HEK293 (cell line): Measurements from ENCODE around the gene FMO1.
"Not testable (repeated sequence)": the region's sequence is repeated elsewhere in the genome, so short reads cannot be mapped to it uniquely, and the experiment has no call there.

Experiments used
- CTCF ChIA-PET: fragments of 350-600 bp; formaldehyde crosslinking; extraction: SDS; loops from one replicate; lab custom pipeline; 2021; ENCODE audit warnings: antibody characterized with exemption; lab: Yijun Ruan, JAX
- POLR2A ChIA-PET: fragments of 300-600 bp; formaldehyde crosslinking; extraction: SDS; loops from one replicate; lab custom pipeline; 2020; ENCODE audit warnings: antibody characterized with exemption, inconsistent platforms; lab: Yijun Ruan, JAX
- H3K27ac ChIP-seq: fragments of 200-500 bp; sonication (Bioruptor generic); 2 replicates; pipeline ENCODE4 v1.5.1; 2014; ENCODE audit warnings: low read depth, low read length, control low read depth, inconsistent platforms; ENCODE audit errors: extremely low read depth
- H3K36me3 ChIP-seq, 2 experiments: fragments of 200-500 bp in 1 of 2; sonication (Bioruptor generic) in 1 of 2; 1 replicate in 1 of 2; 2 replicates in 1 of 2; pipeline ENCODE4 v1.5.1; 2014 to 2017; ENCODE audit warnings: inconsistent platforms in 2 of 2, low read length in 2 of 2; ENCODE audit not compliant: control insufficient read depth in 2 of 2, insufficient read depth in 1 of 2
- H3K4me1 ChIP-seq: fragments of 200-500 bp; sonication (Bioruptor generic); 2 replicates; pipeline ENCODE4 v1.5.1; 2014; ENCODE audit warnings: mild to moderate bottlenecking, low read length, inconsistent platforms; ENCODE audit not compliant: control insufficient read depth, insufficient read depth
- H3K4me3 ChIP-seq: 2 replicates; pipeline ENCODE4 v1.5.1; 2011; ENCODE audit warnings: low read depth, mild to moderate bottlenecking, control low read depth, low read length, moderate library complexity
- H3K9me3 ChIP-seq: fragments of 200-500 bp; sonication (Bioruptor generic); 2 replicates; pipeline ENCODE4 v1.5.1; 2014; ENCODE audit warnings: low read depth, low read length, inconsistent platforms; ENCODE audit not compliant: control insufficient read depth, insufficient read depth
- PRDM1 ChIP-seq: fragments of 450-650 bp; formaldehyde crosslinking; IDR thresholded peaks from 2 replicates; pipeline ENCODE4; 2016; ENCODE audit warnings: missing biosample characterization, missing genetic modification characterization
- SCRT2 ChIP-seq: fragments of 450-650 bp; formaldehyde crosslinking; IDR thresholded peaks from 2 replicates; pipeline ENCODE4 v1.5.1; 2016; ENCODE audit warnings: missing biosample characterization, missing genetic modification characterization
- SP7 ChIP-seq: fragments of 450-650 bp; formaldehyde crosslinking; IDR thresholded peaks from 2 replicates; pipeline ENCODE4 v1.5.1; 2016; ENCODE audit warnings: missing biosample characterization, missing genetic modification characterization
- ZBTB26 ChIP-seq: fragments of 450-650 bp; formaldehyde crosslinking; optimal IDR thresholded peaks from 2 replicates; pipeline ENCODE3; 2016; ENCODE audit warnings: missing biosample characterization, mild to moderate bottlenecking, missing genetic modification characterization
- ZNF121 ChIP-seq: fragments of 450-650 bp; formaldehyde crosslinking; IDR thresholded peaks from 2 replicates; pipeline ENCODE4 v1.5.1; 2016; ENCODE audit warnings: missing biosample characterization, missing genetic modification characterization
- ZNF23 ChIP-seq: fragments of 450-650 bp; formaldehyde crosslinking; IDR thresholded peaks from 2 replicates; pipeline ENCODE4 v1.5.1; 2016; ENCODE audit warnings: missing biosample characterization, missing genetic modification characterization, borderline replicate concordance
- ZNF302 ChIP-seq: fragments of 450-650 bp; formaldehyde crosslinking; IDR thresholded peaks from 2 replicates; pipeline ENCODE4 v1.5.1; 2016; ENCODE audit warnings: missing biosample characterization, missing genetic modification characterization, low read depth
- ZNF362 ChIP-seq: fragments of 450-650 bp; formaldehyde crosslinking; IDR thresholded peaks from 2 replicates; pipeline ENCODE4 v1.5.1; 2016; ENCODE audit warnings: missing biosample characterization, missing genetic modification characterization
- ZNF423 ChIP-seq: fragments of 450-650 bp; formaldehyde crosslinking; IDR thresholded peaks from 2 replicates; pipeline ENCODE4 v1.5.1; 2016; ENCODE audit warnings: missing biosample characterization, missing genetic modification characterization
- ZNF449 ChIP-seq: fragments of 450-650 bp; formaldehyde crosslinking; IDR thresholded peaks from 2 replicates; pipeline ENCODE4 v1.5.1; 2017; ENCODE audit warnings: missing biosample characterization, mild to moderate bottlenecking, missing genetic modification characterization, moderate library complexity
- ZNF514 ChIP-seq: fragments of 450-650 bp; formaldehyde crosslinking; IDR thresholded peaks from 2 replicates; pipeline ENCODE4 v1.5.1; 2016; ENCODE audit warnings: missing biosample characterization, missing genetic modification characterization
- ZNF544 ChIP-seq: fragments of 450-650 bp; formaldehyde crosslinking; IDR thresholded peaks from 2 replicates; pipeline ENCODE4 v1.5.0; 2017; ENCODE audit warnings: missing biosample characterization, missing genetic modification characterization
- ZNF548 ChIP-seq: fragments of 450-650 bp; formaldehyde crosslinking; IDR thresholded peaks from 2 replicates; pipeline ENCODE4 v1.5.1; 2016; ENCODE audit warnings: missing biosample characterization, missing genetic modification characterization
- ZNF561 ChIP-seq: fragments of 450-650 bp; IDR thresholded peaks from 2 replicates; pipeline ENCODE4 v1.5.1; 2018; ENCODE audit warnings: missing biosample characterization, missing genetic modification characterization, borderline replicate concordance
- ZNF580 ChIP-seq: fragments of 450-650 bp; formaldehyde crosslinking; IDR thresholded peaks from 2 replicates; pipeline ENCODE4 v1.5.1; 2016; ENCODE audit warnings: missing biosample characterization, missing genetic modification characterization
- ZNF645 ChIP-seq: fragments of 450-650 bp; formaldehyde crosslinking; IDR thresholded peaks from 2 replicates; pipeline ENCODE4; 2016; ENCODE audit warnings: missing biosample characterization, missing genetic modification characterization
- ZNF707 ChIP-seq: fragments of 450-650 bp; formaldehyde crosslinking; IDR thresholded peaks from 2 replicates; pipeline ENCODE4 v1.5.1; 2016; ENCODE audit warnings: missing biosample characterization, missing genetic modification characterization
- ZNF768 ChIP-seq: fragments of 450-650 bp; formaldehyde crosslinking; IDR thresholded peaks from 2 replicates; pipeline ENCODE4 v1.5.1; 2018; ENCODE audit warnings: missing biosample characterization, mild to moderate bottlenecking, missing genetic modification characterization
- ZNF791 ChIP-seq: fragments of 450-650 bp; formaldehyde crosslinking; IDR thresholded peaks from 2 replicates; pipeline ENCODE4 v1.5.1; 2016; ENCODE audit warnings: missing biosample characterization, missing genetic modification characterization
- ZNF837 ChIP-seq: fragments of 450-650 bp; formaldehyde crosslinking; IDR thresholded peaks from 2 replicates; pipeline ENCODE4 v1.5.1; 2016; ENCODE audit warnings: missing biosample characterization, missing genetic modification characterization
- ZSCAN16 ChIP-seq: fragments of 450-650 bp; formaldehyde crosslinking; IDR thresholded peaks from 2 replicates; pipeline ENCODE4 v1.5.1; 2016; ENCODE audit warnings: missing biosample characterization, missing genetic modification characterization
- ZSCAN23 ChIP-seq: fragments of 450-650 bp; formaldehyde crosslinking; IDR thresholded peaks from 2 replicates; pipeline ENCODE4 v1.5.1; 2016; ENCODE audit warnings: missing biosample characterization, missing genetic modification characterization

FMO1 gene

GRCh38 chr1:171286032-171286705, 37.9 kb downstream of the FMO1 start:
- H3K9me3 ChIP-seq: no peaks in the 10 kb centered on the region
- TF ChIP-seq ZSCAN16 (tag by site-specific recombination) (no peak), ZBTB26 (tag by site-specific recombination) (no peak), PRDM1 (peak; percentile 29; the same call in 1 of the 2 replicates)
- CTCF ChIA-PET: interaction anchor here (0.6 to 2.3 kb wide), 4 partner anchors 27 to 59 kb away, joined by 3 to 9 read pairs (median 6); partner anchors contain the start of gene FMO4
- H3K36me3 ChIP-seq: no peaks in the 10 kb centered on the region
- H3K27ac ChIP-seq: no peak overlapping the region
- H3K4me1 ChIP-seq: no peaks in the 10 kb centered on the region
- POLR2A ChIA-PET: no interaction called here
- no peak overlapping the region for H3K4me3 ChIP-seq

- Histone ChIP-seq H3K36me3 (no peaks in the 10 kb centered on the region), H3K4me3 (no peak overlapping the region), H3K4me1 (no peaks in the 10 kb centered on the region), H3K9me3 (no peaks in the 10 kb centered on the region), H3K27ac (no peak overlapping the region)
- ChIA-PET CTCF (no interaction called here), POLR2A (no interaction called here)
- no peak for TF ChIP-seq ZNF791 (tag by site-specific recombination)
- TF ChIP-seq ZNF302 (tag by site-specific recombination): no peak
- TF ChIP-seq ZNF645 (tag by site-specific recombination): no peak
- no peak for TF ChIP-seq SP7 (tag by site-specific recombination)
- TF ChIP-seq ZNF768: no peak
- TF ChIP-seq ZNF561 (tag by site-specific recombination): no peak
These were observed 42.3 kb downstream of the FMO1 start for GRCh38 chr1:171290621-171291020.

- CTCF ChIA-PET: interaction anchor here (0.6 to 1.4 kb wide), 3 partner anchors 21 to 762 kb away, joined by 3 read pairs; partner anchors contain the start of gene FMO4
- no peaks in the 10 kb centered on the region for H3K4me1 ChIP-seq
- H3K36me3 ChIP-seq: no peaks in the 10 kb centered on the region
- no peak overlapping the region for H3K27ac ChIP-seq
- POLR2A ChIA-PET: no interaction called here
- TF ChIP-seq ZNF837 (no peak), ZNF23 (no peak), ZSCAN23 (tag by site-specific recombination) (no peak), ZNF423 (no peak), ZNF514 (no peak), ZNF449 (no peak), ZNF548 (tag by site-specific recombination) (no peak), ZNF121 (tag by site-specific recombination) (no peak), SCRT2 (tag by site-specific recombination) (no peak), ZNF362 (tag by site-specific recombination) (no peak), ZNF707 (no peak), ZNF580 (tag by site-specific recombination) (no peak), ZNF544 (no peak)
- H3K9me3 ChIP-seq: no peaks in the 10 kb centered on the region
- no peak overlapping the region for H3K4me3 ChIP-seq
These were observed 44.5 kb downstream of the FMO1 start for GRCh38 chr1:171292799-171293198.

- H3K27ac ChIP-seq, H3K4me3 ChIP-seq, H3K9me3 ChIP-seq, POLR2A ChIA-PET, H3K4me1 ChIP-seq, H3K36me3 ChIP-seq: not testable (repeated sequence)
- CTCF ChIA-PET: interaction anchor here (0.5 to 1.6 kb wide), 2 partner anchors 25 to 43 kb away, joined by 3 to 4 read pairs; no protein-coding TSS in a partner anchor
These were observed 47.1 kb downstream of the FMO1 start for GRCh38 chr1:171295383-171295782.
